HG02852 (cell line): ENCODE results near the gene MARCHF4.

ENCODE experiments used
- ATAC-seq: cut with Tn5 transposase; IDR thresholded peaks from one replicate; pipeline ENCODE4 v1.9.1; 2021; ENCODE audit warnings: mild to moderate bottlenecking, moderate library complexity; ENCODE audit not compliant: unreplicated experiment

The MARCHF4 gene

DNA sequence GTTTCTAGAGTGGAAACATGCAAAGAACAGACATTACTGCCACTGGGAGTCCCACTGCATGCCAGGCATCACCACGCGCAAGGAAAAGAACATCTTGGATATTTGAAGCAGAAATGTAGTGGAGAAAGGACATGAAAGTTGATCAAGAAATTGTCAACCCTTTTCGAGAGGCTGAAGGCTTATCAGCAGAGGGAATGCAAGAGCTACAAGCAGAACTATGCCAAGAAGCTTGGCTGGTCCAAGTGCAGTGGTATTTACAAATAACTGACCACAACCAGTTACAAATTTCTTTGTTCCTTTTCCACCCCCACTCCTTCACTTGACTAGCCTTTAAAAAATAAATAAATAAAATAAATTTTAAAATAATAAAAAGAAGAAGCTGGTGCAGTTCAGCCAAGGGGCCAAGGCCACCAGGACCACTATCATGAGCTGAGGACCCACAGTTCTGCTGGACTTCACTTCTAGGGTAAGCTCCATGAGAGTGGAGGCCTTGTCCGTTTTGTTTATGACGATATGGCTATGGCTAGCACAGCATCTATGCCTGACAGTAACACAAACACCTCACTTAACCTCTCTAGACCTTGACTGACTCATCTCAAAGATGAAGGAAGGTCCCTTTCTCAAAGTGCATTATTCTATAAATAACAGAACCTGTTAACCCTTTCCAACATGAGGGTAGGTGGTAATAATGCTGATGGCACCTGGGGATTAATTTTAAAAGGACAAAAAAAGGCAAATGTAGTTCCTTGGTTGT is 20.9 kb downstream of the MARCHF4 start:
- no peak for ATAC-seq

DNA sequence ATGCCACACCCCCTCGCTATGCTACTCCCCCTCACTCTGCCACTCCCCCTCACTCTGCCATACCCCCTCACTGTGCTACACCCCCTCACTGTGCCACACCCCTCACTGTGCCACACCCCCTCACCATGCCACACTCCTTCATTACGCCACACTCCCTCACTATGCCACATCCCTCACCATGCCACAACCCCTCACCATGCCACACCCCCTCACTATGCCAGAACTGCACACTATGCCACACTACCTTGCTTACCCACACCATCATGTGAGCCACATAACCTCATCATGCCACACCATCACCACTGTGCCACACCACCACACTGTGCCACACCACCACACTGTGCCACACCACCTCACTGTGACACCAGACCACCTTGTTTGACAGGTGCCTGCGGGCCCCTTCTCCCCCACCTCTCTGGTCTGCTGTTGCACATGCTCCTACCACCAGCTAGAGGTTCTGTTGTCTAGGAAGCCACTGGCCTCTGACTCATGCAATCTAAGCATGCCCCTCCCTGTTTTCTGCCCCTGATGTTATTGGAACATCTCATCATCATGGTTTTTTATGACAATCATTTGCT is 22.0 kb downstream of the MARCHF4 start:
- no peak for ATAC-seq

GRCh38 chr2:216349366-216349765 is 22.9 kb downstream of the MARCHF4 start:
- no peak for ATAC-seq

GRCh38 chr2:216348756-216349308 is 23.5 kb downstream of the MARCHF4 start:
- no peak for ATAC-seq

GRCh38 chr2:216346781-216347180 is 25.5 kb downstream of the MARCHF4 start:
- ATAC-seq: no peak

DNA sequence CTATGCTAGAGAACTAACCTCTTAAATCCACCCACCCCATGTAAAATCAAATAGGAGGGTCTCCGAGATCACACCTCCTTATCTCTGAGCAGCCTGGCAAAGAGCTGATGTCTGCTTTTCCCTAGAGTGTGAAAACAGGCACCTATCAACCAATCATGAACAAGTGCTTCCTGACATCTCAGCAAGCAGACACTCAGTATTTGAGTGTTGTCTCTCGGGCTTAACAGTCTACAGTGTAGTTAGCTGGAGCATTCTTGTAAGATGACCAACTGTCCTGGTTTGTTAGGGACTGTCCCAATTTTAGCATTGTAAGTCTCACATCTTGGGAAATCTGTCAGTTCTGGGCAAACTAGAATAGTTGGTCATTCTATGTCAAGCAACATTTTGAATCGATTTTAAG is 26.4 kb downstream of the MARCHF4 start:
- ATAC-seq: no peak

- no peak for ATAC-seq
These were observed 27.4 kb downstream of the MARCHF4 start for GRCh38 chr2:216344950-216345300.

- ATAC-seq: no peak
These were observed 27.9 kb downstream of the MARCHF4 start for GRCh38 chr2:216344206-216344949.

GRCh38 chr2:216343221-216343980 is 28.9 kb downstream of the MARCHF4 start:
- ATAC-seq: no peak

GRCh38 chr2:216341121-216341520 is 31.2 kb downstream of the MARCHF4 start:
- ATAC-seq: no peak

DNA sequence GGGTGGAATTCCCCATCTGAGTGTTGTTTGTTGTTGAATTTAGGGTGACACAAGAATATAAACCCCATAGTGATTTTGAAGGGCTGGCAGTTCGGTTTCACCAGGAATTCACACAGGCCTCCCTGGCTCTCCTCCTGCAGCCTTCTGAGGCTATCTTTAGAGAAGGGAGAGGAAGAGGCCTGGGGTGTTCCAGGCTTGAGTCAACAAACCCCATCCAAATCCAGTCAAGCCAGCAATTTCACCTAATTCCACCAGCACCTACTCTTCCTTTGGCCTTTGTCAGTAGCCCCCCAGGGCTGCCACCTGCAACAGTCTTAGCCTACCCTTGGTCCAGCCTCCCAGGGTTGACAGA is 32.0 kb downstream of the MARCHF4 start:
- ATAC-seq: no peak

GRCh38 chr2:216339456-216340279 is 32.6 kb downstream of the MARCHF4 start:
- ATAC-seq: no peak

GRCh38 chr2:216335252-216335651 is 37.0 kb downstream of the MARCHF4 start:
- no peak for ATAC-seq

DNA sequence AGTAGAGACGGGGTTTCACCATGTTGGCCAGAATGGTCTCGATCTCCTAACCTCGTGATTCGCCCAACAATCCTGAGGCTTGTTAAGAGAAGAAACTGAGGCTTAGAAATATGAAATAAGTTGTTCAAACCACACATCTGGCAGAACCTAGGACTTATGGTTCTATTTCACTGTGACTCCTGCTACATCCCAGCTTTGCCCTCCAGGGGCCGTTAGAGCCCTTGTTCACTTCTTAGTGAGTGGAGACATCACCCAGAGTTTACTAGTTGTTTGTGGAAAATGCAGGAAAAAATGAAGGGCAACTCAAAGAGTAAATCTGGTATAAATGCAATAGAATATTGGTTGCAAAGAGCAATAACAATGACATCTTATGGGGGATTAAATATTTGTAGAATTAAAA is 43.9 kb downstream of the MARCHF4 start:
- ATAC-seq: no peak

DNA sequence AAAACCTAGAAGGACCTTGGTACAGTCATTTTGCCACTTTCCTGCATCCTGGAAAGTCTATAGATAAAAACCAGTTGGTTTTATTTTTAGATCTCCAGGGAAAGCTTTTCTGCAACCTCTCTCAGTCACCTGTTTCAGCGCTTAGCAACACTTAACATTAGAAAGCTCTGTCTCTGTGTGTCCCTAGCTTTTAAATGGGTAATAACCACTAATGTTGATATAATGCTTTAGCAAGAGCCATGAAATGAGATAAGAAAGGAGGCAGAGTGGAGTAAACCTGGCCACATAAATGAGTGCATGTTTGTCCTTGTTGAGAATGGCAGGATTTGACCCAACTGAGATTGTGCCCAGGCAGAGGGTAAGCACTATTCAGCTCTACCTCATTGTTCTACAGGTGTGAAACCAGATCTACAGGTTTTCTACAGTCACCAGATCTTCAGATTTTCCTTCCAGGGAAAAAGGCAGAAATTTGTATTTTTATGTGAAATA is 44.8 kb downstream of the MARCHF4 start:
- no peak for ATAC-seq
